ENCODE data around the gene LINGO4. TPM values are rescaled to one million over a fixed set of nuclear protein-coding genes. Genes with fewer than 3 reads are reported as not detected.
A peak's percentile ranks its signal among the peaks of the same experiment; 100 is the strongest.

Gene LINGO4
- total RNA-seq, 1 experiment from 2014 or later, result not detected

DNA sequence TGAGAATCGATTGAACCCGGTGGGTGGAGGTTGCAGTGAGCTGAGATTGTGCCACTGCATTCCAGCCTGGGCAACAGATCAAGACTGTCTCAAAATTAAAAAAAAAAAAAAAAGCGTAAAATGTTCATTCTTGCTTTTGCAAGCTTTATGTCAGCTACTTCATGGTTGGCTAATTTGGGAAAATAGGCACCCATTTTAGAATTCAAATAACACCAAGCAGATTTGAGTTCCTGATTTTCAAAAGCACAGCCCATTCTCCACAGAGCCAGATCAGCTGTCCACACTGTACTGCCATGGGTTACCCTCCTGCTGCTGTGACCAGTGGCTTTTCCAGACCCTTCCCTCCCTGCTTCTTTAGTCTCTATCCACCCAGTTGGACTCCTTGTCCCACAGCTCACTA, 43.9 kb upstream of the LINGO4 start:
- Histone ChIP-seq H3K9me2 (ENCODE audit: insufficient read depth) (no peaks in the 10 kb centered on the region), H3K4me1 (replicated peaks; ENCODE audit: insufficient read depth) (no peaks in the 10 kb centered on the region), H3F3A (ENCODE audit: insufficient read depth, low read depth) (no peaks in the 10 kb centered on the region), H3K9me3 (ENCODE audit: insufficient read depth, low read depth) (no peaks in the 10 kb centered on the region), H4K20me1 (ENCODE audit: insufficient read depth) (no peaks in the 10 kb centered on the region), H3K79me2 (ENCODE audit: low read depth) (no peaks in the 10 kb centered on the region), H3K27me3 (ENCODE audit: insufficient read depth, low read depth) (no peaks in the 10 kb centered on the region), H3K36me3 (ENCODE audit: low read depth) (no peaks in the 10 kb centered on the region), H3K27ac (no peak overlapping the region), H3K4me2 (no peak overlapping the region), H2AFZ (no peak overlapping the region), H3K4me3 (no peak overlapping the region)
- no peak for DNase-seq
- POLR2A ChIA-PET (ENCODE audit: unreplicated experiment), result no interaction called here
- intact Hi-C loops (cut with micrococcal nuclease; ENCODE audit: unreplicated experiment), result no loop called here
- CTCF ChIA-PET, result no interaction called here
- no TSS peak for BruUV-seq (replicated peaks)
- TF ChIP-seq, protein P1, sequence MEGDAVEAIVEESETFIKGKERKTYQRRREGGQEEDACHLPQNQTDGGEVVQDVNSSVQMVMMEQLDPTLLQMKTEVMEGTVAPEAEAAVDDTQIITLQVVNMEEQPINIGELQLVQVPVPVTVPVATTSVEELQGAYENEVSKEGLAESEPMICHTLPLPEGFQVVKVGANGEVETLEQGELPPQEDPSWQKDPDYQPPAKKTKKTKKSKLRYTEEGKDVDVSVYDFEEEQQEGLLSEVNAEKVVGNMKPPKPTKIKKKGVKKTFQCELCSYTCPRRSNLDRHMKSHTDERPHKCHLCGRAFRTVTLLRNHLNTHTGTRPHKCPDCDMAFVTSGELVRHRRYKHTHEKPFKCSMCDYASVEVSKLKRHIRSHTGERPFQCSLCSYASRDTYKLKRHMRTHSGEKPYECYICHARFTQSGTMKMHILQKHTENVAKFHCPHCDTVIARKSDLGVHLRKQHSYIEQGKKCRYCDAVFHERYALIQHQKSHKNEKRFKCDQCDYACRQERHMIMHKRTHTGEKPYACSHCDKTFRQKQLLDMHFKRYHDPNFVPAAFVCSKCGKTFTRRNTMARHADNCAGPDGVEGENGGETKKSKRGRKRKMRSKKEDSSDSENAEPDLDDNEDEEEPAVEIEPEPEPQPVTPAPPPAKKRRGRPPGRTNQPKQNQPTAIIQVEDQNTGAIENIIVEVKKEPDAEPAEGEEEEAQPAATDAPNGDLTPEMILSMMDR (conservative IDR thresholded peaks at IDR 0.05), result no peak
- TF ChIP-seq EZH2 (IDR thresholded peaks at IDR 0.05; ENCODE audit: low read depth), result no peak

DNA sequence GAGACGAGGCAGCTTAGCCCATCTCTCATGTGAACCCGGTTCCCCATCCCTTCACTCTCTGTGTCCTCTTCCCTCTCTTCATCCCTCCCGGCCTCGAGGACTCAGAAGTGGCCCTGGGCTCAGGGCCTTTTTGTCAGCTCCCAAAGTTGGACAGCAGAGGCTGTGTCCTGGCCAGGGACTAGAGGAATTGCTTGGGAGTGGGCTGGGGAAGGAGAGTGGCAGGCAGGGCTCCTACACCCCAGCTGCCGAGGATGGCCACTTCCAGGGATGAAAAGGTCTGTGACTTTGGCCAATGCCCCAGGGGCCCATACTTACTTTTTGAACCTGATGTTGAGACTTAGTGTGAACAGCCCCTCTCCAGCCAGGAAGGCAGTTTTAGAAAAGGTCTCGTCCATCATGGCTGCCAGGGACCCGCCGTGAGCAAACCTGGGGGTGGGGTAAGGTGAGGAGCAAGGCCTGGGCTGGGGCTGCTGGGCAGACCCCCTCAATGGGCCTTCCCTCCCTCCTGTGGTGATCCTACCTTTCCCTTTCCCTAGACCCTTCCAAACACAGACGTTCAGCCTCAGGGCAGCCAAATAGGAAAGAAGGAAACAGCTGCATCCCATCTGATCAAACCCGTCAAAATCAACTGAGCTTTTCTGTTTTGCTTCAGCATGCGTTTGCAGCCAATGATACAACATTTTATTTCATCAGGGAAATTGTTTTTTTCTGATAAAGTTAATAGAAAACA, 42.8 kb upstream of the LINGO4 start:
- Histone ChIP-seq H3K36me3 (ENCODE audit: low read depth) (no peaks in the 10 kb centered on the region), H3K79me2 (ENCODE audit: low read depth) (no peaks in the 10 kb centered on the region), H3K9me2 (ENCODE audit: insufficient read depth) (no peaks in the 10 kb centered on the region), H3K9me3 (ENCODE audit: insufficient read depth, low read depth) (no peaks in the 10 kb centered on the region), H2AFZ (no peak overlapping the region), H3K27me3 (ENCODE audit: insufficient read depth, low read depth) (no peaks in the 10 kb centered on the region), H4K20me1 (ENCODE audit: insufficient read depth) (no peaks in the 10 kb centered on the region), H3K4me3 (no peak overlapping the region), H3K4me2 (no peak overlapping the region), H3K4me1 (replicated peaks; ENCODE audit: insufficient read depth) (no peaks in the 10 kb centered on the region), H3K27ac (no peak overlapping the region), H3F3A (ENCODE audit: insufficient read depth, low read depth) (no peaks in the 10 kb centered on the region)
- intact Hi-C loops (cut with micrococcal nuclease; ENCODE audit: unreplicated experiment), result no loop called here
- CTCF ChIA-PET, result no interaction called here
- no peak for DNase-seq
- no TSS peak for BruUV-seq (replicated peaks)
- no peak for TF ChIP-seq EZH2 (IDR thresholded peaks at IDR 0.05; ENCODE audit: low read depth)
- TF ChIP-seq, protein P1 (conservative IDR thresholded peaks at IDR 0.05), result no peak
- POLR2A ChIA-PET (ENCODE audit: unreplicated experiment), result no interaction called here

DNA sequence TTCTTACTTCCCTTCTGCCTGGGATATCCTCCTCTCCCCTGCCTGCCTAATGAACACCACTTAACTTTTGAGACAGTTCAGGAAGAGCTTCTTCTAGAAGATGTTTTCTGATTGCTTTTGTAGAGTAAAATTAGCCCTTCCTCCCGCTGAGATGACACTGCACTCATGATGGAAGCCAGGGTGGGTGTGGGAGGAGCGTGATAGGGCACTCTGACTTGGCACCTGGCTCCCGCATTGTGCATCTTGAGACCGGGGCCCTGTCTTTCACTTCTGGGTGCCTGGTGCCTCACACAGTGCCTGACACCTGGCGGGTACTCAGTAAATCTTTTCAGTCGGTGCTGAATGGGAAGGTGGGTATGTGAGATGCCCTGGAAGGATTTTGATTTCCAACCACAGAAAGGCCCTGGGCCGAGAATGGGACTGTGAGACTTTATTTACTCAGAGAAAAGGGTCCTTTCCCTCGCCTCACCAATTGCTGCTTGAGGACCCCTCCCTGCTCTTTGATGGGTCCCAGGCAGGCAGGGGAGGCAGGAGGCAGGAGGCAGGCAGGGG, 41.5 kb upstream of the LINGO4 start:
- no TSS peak for BruUV-seq (replicated peaks)
- Histone ChIP-seq H3K79me2 (ENCODE audit: low read depth) (peaks cover 2% of the 10 kb centered on the region; the same call in 1 of the 2 replicates), H3K27ac (no peak overlapping the region), H3F3A (ENCODE audit: insufficient read depth, low read depth) (no peaks in the 10 kb centered on the region), H3K36me3 (ENCODE audit: low read depth) (no peaks in the 10 kb centered on the region), H3K4me1 (replicated peaks; ENCODE audit: insufficient read depth) (no peaks in the 10 kb centered on the region), H3K9me3 (ENCODE audit: insufficient read depth, low read depth) (no peaks in the 10 kb centered on the region), H3K4me3 (no peak overlapping the region), H2AFZ (no peak overlapping the region), H4K20me1 (ENCODE audit: insufficient read depth) (no peaks in the 10 kb centered on the region), H3K4me2 (no peak overlapping the region), H3K9me2 (ENCODE audit: insufficient read depth) (no peaks in the 10 kb centered on the region), H3K27me3 (ENCODE audit: insufficient read depth, low read depth) (no peaks in the 10 kb centered on the region)
- POLR2A ChIA-PET (ENCODE audit: unreplicated experiment), result interaction anchor here (0.7 kb wide), 1 partner anchor 90 kb away, joined by 3 read pairs; no protein-coding TSS in a partner anchor
- peak in 1 of 2 experiments; percentile 5 for DNase-seq
- CTCF ChIA-PET, result no interaction called here
- intact Hi-C loops (cut with micrococcal nuclease; ENCODE audit: unreplicated experiment), result no loop called here
- TF ChIP-seq, protein P1 (conservative IDR thresholded peaks at IDR 0.05), result no peak
- no peak for TF ChIP-seq EZH2 (IDR thresholded peaks at IDR 0.05; ENCODE audit: low read depth)
